MCF 10A (cell line): ENCODE measurements around the gene GPC5. TPM values are rescaled to one million over a fixed set of nuclear protein-coding genes. Genes with fewer than 3 reads are reported as not detected.
A peak's percentile ranks its signal among the peaks of the same experiment; 100 is the strongest.

Source experiments
- BruUV-seq: library from RNA; stranded (reverse); fragments of 400-500 nt; replicated peaks from 2 replicates; lab custom pipeline; 2021; lab: Mats Ljungman, UMichigan
- CTCF ChIA-PET: fragments of 300-600 bp; sonication (Branson Sonifier 250); formaldehyde crosslinking; extraction: SDS; loops from one replicate; lab custom pipeline; 2021; ENCODE audit warnings: antibody characterized with exemption, inconsistent platforms; lab: Yijun Ruan, JAX
- POLR2A ChIA-PET: fragments of 300-600, 350-650 bp; sonication (Branson Sonifier 250); formaldehyde crosslinking; extraction: SDS; loops from one replicate; lab custom pipeline; 2020; ENCODE audit warnings: antibody characterized with exemption, inconsistent platforms; lab: Yijun Ruan, JAX
- DNase-seq: peaks from one replicate; pipeline ENCODE4 v3.0.0-alpha.2; 2018; ENCODE audit not compliant: unreplicated experiment
- H3K27ac Mint-ChIP-seq: one replicate; pipeline ENCODE4 v1.8.0; 2022; ENCODE audit warnings: mild to moderate bottlenecking, low read depth, mixed read lengths; ENCODE audit not compliant: unreplicated experiment
- H3K27me3 Mint-ChIP-seq: one replicate; pipeline ENCODE4 v1.8.0; 2022; ENCODE audit warnings: mixed read lengths; ENCODE audit not compliant: insufficient read depth, unreplicated experiment
- H3K36me3 Mint-ChIP-seq: one replicate; pipeline ENCODE4 v1.8.0; 2022; ENCODE audit warnings: mild to moderate bottlenecking, moderate library complexity, mixed read lengths; ENCODE audit not compliant: insufficient read depth, unreplicated experiment
- H3K4me1 Mint-ChIP-seq: one replicate; pipeline ENCODE4 v1.8.0; 2022; ENCODE audit warnings: mixed read lengths; ENCODE audit not compliant: insufficient read depth, unreplicated experiment
- H3K4me3 Mint-ChIP-seq: one replicate; pipeline ENCODE4 v1.8.0; 2022; ENCODE audit warnings: mild to moderate bottlenecking, moderate library complexity, mixed read lengths; ENCODE audit not compliant: unreplicated experiment
- H3K9me3 Mint-ChIP-seq: one replicate; pipeline ENCODE4 v1.8.0; 2022; ENCODE audit warnings: mixed read lengths; ENCODE audit not compliant: unreplicated experiment
- intact Hi-C: fragments of 100-400 bp; cut with micrococcal nuclease; formaldehyde crosslinking; loops from 2 replicates; pipeline ENCODE4 v1.14.1; 2022
- total RNA-seq: library from RNA; stranded (reverse); gene quantifications from 2 replicates; pipeline ENCODE4 v1.2.3, GENCODE V29; 2022
- TF ChIP-seq, protein P1 (sequence below): fragments of 200-600 bp; IDR thresholded peaks from one replicate; pipeline ENCODE4 v1.8.0; 2022; ENCODE audit warnings: antibody characterized with exemption, mild to moderate bottlenecking; ENCODE audit not compliant: unreplicated experiment

Gene GPC5
- total RNA-seq, 1 experiment from 2014 or later, result not detected

DNA sequence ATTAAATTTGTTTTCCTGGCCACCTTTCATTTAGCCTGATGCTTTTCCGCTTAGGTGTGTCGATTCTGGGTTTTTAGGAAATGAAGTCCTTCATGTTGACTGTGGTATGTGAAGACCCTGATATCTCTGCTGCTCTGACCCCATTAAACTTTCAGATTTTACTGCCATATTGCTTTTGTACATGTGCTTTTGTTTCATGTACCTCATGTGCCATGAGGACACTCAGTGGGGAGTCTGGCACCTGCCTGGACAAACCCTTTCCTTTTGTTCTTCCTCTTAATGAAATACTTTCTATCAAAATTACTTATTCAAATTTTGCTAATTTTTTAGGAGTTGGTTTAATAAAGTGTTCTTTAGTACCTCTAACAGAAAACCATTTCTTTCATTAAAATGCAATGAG lies 774.8 kb downstream of the GPC5 start:
- peaks cover 4% of the 10 kb centered on the region for H3K36me3 Mint-ChIP-seq
- H3K9me3 Mint-ChIP-seq, result no peaks in the 10 kb centered on the region
- BruUV-seq, result no TSS peak
- ChIA-PET POLR2A (no interaction called here), CTCF (interaction anchor here (0.6 kb wide), 1 partner anchor 720 kb away, joined by 5 read pairs; no protein-coding TSS in a partner anchor)
- TF ChIP-seq, protein P1, sequence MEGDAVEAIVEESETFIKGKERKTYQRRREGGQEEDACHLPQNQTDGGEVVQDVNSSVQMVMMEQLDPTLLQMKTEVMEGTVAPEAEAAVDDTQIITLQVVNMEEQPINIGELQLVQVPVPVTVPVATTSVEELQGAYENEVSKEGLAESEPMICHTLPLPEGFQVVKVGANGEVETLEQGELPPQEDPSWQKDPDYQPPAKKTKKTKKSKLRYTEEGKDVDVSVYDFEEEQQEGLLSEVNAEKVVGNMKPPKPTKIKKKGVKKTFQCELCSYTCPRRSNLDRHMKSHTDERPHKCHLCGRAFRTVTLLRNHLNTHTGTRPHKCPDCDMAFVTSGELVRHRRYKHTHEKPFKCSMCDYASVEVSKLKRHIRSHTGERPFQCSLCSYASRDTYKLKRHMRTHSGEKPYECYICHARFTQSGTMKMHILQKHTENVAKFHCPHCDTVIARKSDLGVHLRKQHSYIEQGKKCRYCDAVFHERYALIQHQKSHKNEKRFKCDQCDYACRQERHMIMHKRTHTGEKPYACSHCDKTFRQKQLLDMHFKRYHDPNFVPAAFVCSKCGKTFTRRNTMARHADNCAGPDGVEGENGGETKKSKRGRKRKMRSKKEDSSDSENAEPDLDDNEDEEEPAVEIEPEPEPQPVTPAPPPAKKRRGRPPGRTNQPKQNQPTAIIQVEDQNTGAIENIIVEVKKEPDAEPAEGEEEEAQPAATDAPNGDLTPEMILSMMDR, result no peak
- intact Hi-C loops, result no loop called here
- peaks cover 16% of the 10 kb centered on the region for H3K27me3 Mint-ChIP-seq
- DNase-seq, result no peak
- H3K4me1 Mint-ChIP-seq, result no peaks in the 10 kb centered on the region
- H3K4me3 Mint-ChIP-seq, result no peak overlapping the region
- H3K27ac Mint-ChIP-seq, result no peak overlapping the region

DNA sequence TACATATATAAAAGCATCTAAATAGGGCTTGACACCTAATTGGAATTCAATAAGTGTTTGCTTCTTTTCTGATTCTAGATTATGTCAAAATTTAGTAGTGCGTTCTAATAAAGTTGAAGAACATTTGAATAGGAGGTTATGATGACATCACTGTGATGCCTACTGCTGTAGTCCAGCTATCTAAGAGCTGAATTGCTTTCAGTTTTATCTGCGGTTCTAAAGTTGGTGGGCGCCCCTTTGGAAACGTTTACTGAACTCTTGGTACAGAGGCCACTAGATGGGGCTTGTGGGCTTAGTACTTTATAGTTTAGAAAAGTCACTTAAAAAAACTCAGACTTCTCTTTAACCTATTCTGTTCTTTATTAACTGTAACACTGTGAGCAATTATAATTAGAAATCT lies 776.9 kb downstream of the GPC5 start:
- H3K27ac Mint-ChIP-seq, result no peak overlapping the region
- H3K27me3 Mint-ChIP-seq, result peaks cover 16% of the 10 kb centered on the region
- TF ChIP-seq, protein P1, result peak; percentile 39
- H3K4me3 Mint-ChIP-seq, result no peak overlapping the region
- H3K9me3 Mint-ChIP-seq, result no peaks in the 10 kb centered on the region
- H3K4me1 Mint-ChIP-seq, result no peaks in the 10 kb centered on the region
- DNase-seq, result peak; percentile 41
- intact Hi-C loops, result loop anchor here (5.0 kb wide), 1 partner anchor 542 kb away; no protein-coding TSS in a partner anchor
- H3K36me3 Mint-ChIP-seq, result peaks cover 4% of the 10 kb centered on the region
- POLR2A ChIA-PET, result no interaction called here
- CTCF ChIA-PET, result interaction anchor here (0.6 to 1.4 kb wide), 8 partner anchors 10 to 1599 kb away, joined by 3 to 6 read pairs (median 3); no protein-coding TSS in a partner anchor
- no TSS peak for BruUV-seq

GRCh38 chr13:92177966-92178365 lies 779.5 kb downstream of the GPC5 start:
- CTCF ChIA-PET, result interaction anchor here (0.5 to 1.5 kb wide), 4 partner anchors 10 to 539 kb away, joined by 4 to 5 read pairs (median 4); no protein-coding TSS in a partner anchor
- DNase-seq, result no peak
- Mint-ChIP-seq H3K9me3 (no peaks in the 10 kb centered on the region), H3K27ac (no peak overlapping the region), H3K36me3 (no peaks in the 10 kb centered on the region), H3K4me1 (no peaks in the 10 kb centered on the region), H3K4me3 (no peak overlapping the region), H3K27me3 (no peaks in the 10 kb centered on the region)
- intact Hi-C loops, result loop anchor here (5.0 kb wide), 1 partner anchor 539 kb away; no protein-coding TSS in a partner anchor
- POLR2A ChIA-PET, result interaction anchor here (0.8 kb wide), 1 partner anchor 295 kb away, joined by 3 read pairs; no protein-coding TSS in a partner anchor
- BruUV-seq, result no TSS peak
- TF ChIP-seq, protein P1, result no peak

DNA sequence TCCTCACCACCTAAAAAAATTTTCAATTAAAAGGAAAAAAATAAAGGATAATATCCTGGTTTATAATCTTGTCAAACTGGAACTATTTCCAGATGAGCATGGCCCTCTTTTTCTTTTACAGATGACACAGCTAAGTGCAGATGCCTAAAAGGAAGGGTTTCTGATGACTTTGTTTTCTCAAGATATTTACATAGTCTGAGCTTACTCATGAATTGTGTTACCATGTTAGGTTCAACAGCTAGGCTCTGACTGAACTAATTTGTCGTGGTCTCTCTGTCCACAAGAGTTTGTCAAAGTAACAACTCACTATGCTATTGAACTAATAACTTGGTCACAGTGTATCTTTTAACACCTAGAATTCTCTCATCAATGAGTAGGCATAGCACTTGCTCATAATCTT lies 780.8 kb downstream of the GPC5 start:
- ChIA-PET POLR2A (no interaction called here), CTCF (interaction anchor here (0.6 to 1.5 kb wide), 4 partner anchors 176 to 361 kb away, joined by 3 to 4 read pairs (median 4); no protein-coding TSS in a partner anchor)
- BruUV-seq, result no TSS peak
- H3K27me3 Mint-ChIP-seq, result no peaks in the 10 kb centered on the region
- DNase-seq, result no peak
- intact Hi-C loops, result loop anchor here (5.0 kb wide), 1 partner anchor 538 kb away; no protein-coding TSS in a partner anchor
- H3K36me3 Mint-ChIP-seq, result no peaks in the 10 kb centered on the region
- no peak overlapping the region for H3K4me3 Mint-ChIP-seq
- no peaks in the 10 kb centered on the region for H3K9me3 Mint-ChIP-seq
- TF ChIP-seq, protein P1, result no peak
- no peak overlapping the region for H3K27ac Mint-ChIP-seq
- no peaks in the 10 kb centered on the region for H3K4me1 Mint-ChIP-seq
